Measurements from ENCODE around the gene ZNF280D. TPM values are rescaled to one million over a fixed set of nuclear protein-coding genes. Genes with fewer than 3 reads are reported as not detected.

The ZNF280D gene
- total RNA-seq, 1 donor from 2014 or later: 21.1 TPM

GRCh38 chr15:56754772-56755370, 21.6 kb upstream of the ZNF280D start:
- ATAC-seq (ENCODE audit: poor library complexity) (peak; percentile 48), DNase-seq (no peak)
- intact Hi-C loops (cut with DNase I): no loop called here

GRCh38 chr15:56752986-56753385, 19.7 kb upstream of the ZNF280D start:
- DNase-seq: no peak
- ATAC-seq (ENCODE audit: poor library complexity): no peak
- intact Hi-C loops (cut with DNase I): no loop called here

- peak; percentile 57 for ATAC-seq (ENCODE audit: poor library complexity)
- no peak for DNase-seq
- intact Hi-C loops (cut with DNase I): no loop called here
Measured at GRCh38 chr15:56749982-56750381, 16.7 kb upstream of the ZNF280D start.

- ATAC-seq (ENCODE audit: poor library complexity) (no peak), DNase-seq (no peak)
- intact Hi-C loops (cut with DNase I): no loop called here
Measured at GRCh38 chr15:56744701-56745683, 11.7 kb upstream of the ZNF280D start.

- no peak for ATAC-seq (ENCODE audit: poor library complexity)
- intact Hi-C loops (cut with DNase I): no loop called here
- no peak for DNase-seq
Measured at GRCh38 chr15:56741541-56741940, 8.2 kb upstream of the ZNF280D start.

GRCh38 chr15:56739964-56740640, 6.8 kb upstream of the ZNF280D start:
- ATAC-seq (ENCODE audit: poor library complexity): no peak
- no peak for DNase-seq
- intact Hi-C loops (cut with DNase I): loop anchor here (10.0 kb wide), 1 partner anchor 145 kb away; no protein-coding TSS in a partner anchor

GRCh38 chr15:56739474-56739873, 6.2 kb upstream of the ZNF280D start:
- no peak for ATAC-seq (ENCODE audit: poor library complexity)
- DNase-seq: no peak
- intact Hi-C loops (cut with DNase I): loop anchor here (10.0 kb wide), 1 partner anchor 145 kb away; no protein-coding TSS in a partner anchor

GRCh38 chr15:56737791-56738190, 4.5 kb upstream of the ZNF280D start:
- ATAC-seq (ENCODE audit: poor library complexity) (no peak), DNase-seq (no peak)
- intact Hi-C loops (cut with DNase I): loop anchor here (10.0 kb wide), 1 partner anchor 147 kb away; no protein-coding TSS in a partner anchor

- ATAC-seq (ENCODE audit: poor library complexity): no peak
- intact Hi-C loops (cut with DNase I): loop anchor here (10.0 kb wide), 1 partner anchor 148 kb away; no protein-coding TSS in a partner anchor
Measured at GRCh38 chr15:56736881-56737707, 3.8 kb upstream of the ZNF280D start.

GRCh38 chr15:56736308-56736707, 3.0 kb upstream of the ZNF280D start:
- DNase-seq: no peak
- no peak for ATAC-seq (ENCODE audit: poor library complexity)
- intact Hi-C loops (cut with DNase I): loop anchor here (10.0 kb wide), 1 partner anchor 148 kb away; no protein-coding TSS in a partner anchor

More at GRCh38 chr15:56736881-56737707, 3.8 kb upstream of the ZNF280D start:
- no peak for DNase-seq

GRCh38 chr15:56735589-56735988, 2.3 kb upstream of the ZNF280D start:
- DNase-seq: no peak
- no peak for ATAC-seq (ENCODE audit: poor library complexity)
- intact Hi-C loops (cut with DNase I): loop anchor here (10.0 kb wide), 1 partner anchor 149 kb away; no protein-coding TSS in a partner anchor

GRCh38 chr15:56734013-56734635, 815 bp upstream of the ZNF280D start:
- ATAC-seq (ENCODE audit: poor library complexity): no peak
- DNase-seq: no peak
- intact Hi-C loops (cut with DNase I): loop anchor here (10.0 kb wide), 1 partner anchor 151 kb away; no protein-coding TSS in a partner anchor

GRCh38 chr15:56732886-56733135, 498 bp downstream of the ZNF280D start:
- DNase-seq: no peak
- intact Hi-C loops (cut with DNase I): loop anchor here (10.0 kb wide), 1 partner anchor 152 kb away; no protein-coding TSS in a partner anchor
- ATAC-seq (ENCODE audit: poor library complexity): no peak

GRCh38 chr15:56732135-56732885, 999 bp downstream of the ZNF280D start:
- intact Hi-C loops (cut with DNase I): loop anchor here (10.0 kb wide), 1 partner anchor 152 kb away; no protein-coding TSS in a partner anchor
- ATAC-seq (ENCODE audit: poor library complexity) (peak; percentile 24), DNase-seq (no peak)

GRCh38 chr15:56731548-56731947, 1.8 kb downstream of the ZNF280D start:
- DNase-seq (no peak), ATAC-seq (ENCODE audit: poor library complexity) (no peak)
- intact Hi-C loops (cut with DNase I): loop anchor here (10.0 kb wide), 1 partner anchor 153 kb away; no protein-coding TSS in a partner anchor

- intact Hi-C loops (cut with DNase I): no loop called here
- ATAC-seq (ENCODE audit: poor library complexity) (no peak), DNase-seq (no peak)
Measured at GRCh38 chr15:56729561-56729960, 3.7 kb downstream of the ZNF280D start.

- DNase-seq (no peak), ATAC-seq (ENCODE audit: poor library complexity) (no peak)
- intact Hi-C loops (cut with DNase I): no loop called here
Measured at GRCh38 chr15:56725386-56725785, 7.9 kb downstream of the ZNF280D start.

Data from Right ventricle myocardium superior (tissue), 1 donor.